Peyer's patch (tissue), 4 donors: ENCODE results near the gene OR6B3. TPM values are rescaled to one million over a fixed set of nuclear protein-coding genes. Genes with fewer than 3 reads are reported as not detected.

ENCODE experiments used
- DNase-seq, 3 donors: peaks; one replicate each; pipeline ENCODE4 v3.0.0-alpha.2; 2017 to 2019
- H3K27ac ChIP-seq, 4 donors: fragments of 200-600 bp; sonication (generic); one replicate each; pipeline ENCODE4 v1.5.1; 2016 to 2019
- H3K27me3 ChIP-seq, 2 donors: fragments of 200-600 bp; sonication (generic); one replicate each; pipeline ENCODE4 v1.5.1; 2019
- H3K36me3 ChIP-seq, 3 donors: fragments of 200-600 bp; sonication (generic); one replicate each; pipeline ENCODE4 v1.5.1; 2016 to 2019
- H3K4me1 ChIP-seq, 4 donors: fragments of 200-600 bp; sonication (generic); one replicate each; pipeline ENCODE4 v1.5.1; 2016 to 2019
- H3K4me3 ChIP-seq, 4 donors: fragments of 200-600 bp; sonication (generic); 1 replicate in 3 of 4; 2 replicates in 1 of 4; pipeline ENCODE4 v1.5.1; 2016 to 2019; ENCODE audit warnings: mild to moderate bottlenecking in 1 of 4
- H3K9me3 ChIP-seq, 4 donors: fragments of 200-600 bp; sonication (generic); one replicate each; pipeline ENCODE4 v1.5.1; 2016 to 2019; ENCODE audit warnings: mild to moderate bottlenecking in 1 of 4
- CTCF ChIP-seq, 6 experiments: fragments of 450-650 bp in 4 of 6; fragments of 200-600 bp in 2 of 6; sonication (generic) in 1 of 6; IDR thresholded peaks; one replicate each; pipeline ENCODE4 v1.5.1; 2017 to 2019; ENCODE audit warnings: antibody characterized with exemption in 6 of 6, mild to moderate bottlenecking in 3 of 6, moderate library complexity in 1 of 6
- POLR2A ChIP-seq, 2 donors: fragments of 450-650 bp; IDR thresholded peaks; one replicate each; pipeline ENCODE4 v1.5.1; 2017; ENCODE audit warnings: antibody characterized with exemption in 2 of 2, mild to moderate bottlenecking in 2 of 2, moderate library complexity in 2 of 2
- total RNA-seq, 4 donors: library from RNA; depleted of rRNA; stranded (reverse); fragments of >200 nt; gene quantifications; one replicate each; pipeline ENCODE4 v1.1.0, GENCODE V29; 2016

Gene OR6B3
- total RNA-seq, 4 donors from 2014 or later: not detected

- no peak for TF ChIP-seq POLR2A (IDR thresholded peaks at IDR 0.05)
- no peak for TF ChIP-seq CTCF (IDR thresholded peaks at IDR 0.05)
- Histone ChIP-seq H3K4me3 (no peak overlapping the region), H3K9me3 (no peaks in the 10 kb centered on the region), H3K27me3 (no peaks in the 10 kb centered on the region), H3K27ac (no peak overlapping the region), H3K36me3 (no peaks in the 10 kb centered on the region), H3K4me1 (no peaks in the 10 kb centered on the region)
- no peak for DNase-seq
These were observed 20.7 kb downstream of the OR6B3 start for GRCh38 chr2:240032406-240033329.

GRCh38 chr2:240030379-240031094 is 22.8 kb downstream of the OR6B3 start, which contains the start of gene OR6B2:
Gene OR6B2 (minus strand): TSS chr2:240030429. CDS start chr2:240030429, 0 bp downstream.
- no peak within 1 kb of the TSS for H3K4me3 ChIP-seq
- no peaks in the 10 kb centered on the region for H3K4me1 ChIP-seq
- H3K27ac ChIP-seq: no peak within 1 kb of the TSS
- TF ChIP-seq CTCF (IDR thresholded peaks at IDR 0.05): no peak
- TF ChIP-seq POLR2A (IDR thresholded peaks at IDR 0.05): no peak
- H3K36me3 ChIP-seq: no peaks in the 10 kb centered on the region
- no peak for DNase-seq
- H3K27me3 ChIP-seq: no peaks in the 10 kb centered on the region
- H3K9me3 ChIP-seq: no peaks in the 10 kb centered on the region

- H3K4me3 ChIP-seq: peak overlapping the region; percentile 79 to 100 (median 92)
- peak in 2 of 3 donors; percentile 52 to 61 for DNase-seq
- no peak for TF ChIP-seq CTCF (IDR thresholded peaks at IDR 0.05)
- no peaks in the 10 kb centered on the region for H3K27me3 ChIP-seq
- peaks cover 0 to 18% (median 0%) of the 10 kb centered on the region in 3 donors for H3K36me3 ChIP-seq
- peak overlapping the region; percentile 91 to 99 (median 97) for H3K27ac ChIP-seq
- peaks cover 0 to 21% (median 4%) of the 10 kb centered on the region in 4 donors for H3K4me1 ChIP-seq
- no peaks in the 10 kb centered on the region for H3K9me3 ChIP-seq
These were observed 28.6 kb downstream of the OR6B3 start for GRCh38 chr2:240024766-240025165.

GRCh38 chr2:240023792-240024191 is 29.5 kb downstream of the OR6B3 start:
- TF ChIP-seq CTCF (IDR thresholded peaks at IDR 0.05) (no peak), POLR2A (IDR thresholded peaks at IDR 0.05) (no peak)
- H3K4me1 ChIP-seq: peaks cover 0 to 21% (median 4%) of the 10 kb centered on the region in 4 donors
- no peaks in the 10 kb centered on the region for H3K27me3 ChIP-seq
- no peaks in the 10 kb centered on the region for H3K9me3 ChIP-seq
- no peak for DNase-seq
- peaks cover 0 to 24% (median 0%) of the 10 kb centered on the region in 3 donors for H3K36me3 ChIP-seq
- peak overlapping the region in 2 of 4 donors; percentile 79 to 100 for H3K4me3 ChIP-seq
- H3K27ac ChIP-seq: no peak overlapping the region

- no peaks in the 10 kb centered on the region for H3K27me3 ChIP-seq
- H3K36me3 ChIP-seq: peaks cover 0 to 45% (median 0%) of the 10 kb centered on the region in 3 donors
- peak; percentile 62 to 86 (median 80) for DNase-seq
- H3K27ac ChIP-seq: no peak overlapping the region
- peaks cover 0 to 21% (median 4%) of the 10 kb centered on the region in 4 donors for H3K4me1 ChIP-seq
- H3K4me3 ChIP-seq: no peak overlapping the region
- no peaks in the 10 kb centered on the region for H3K9me3 ChIP-seq
- TF ChIP-seq CTCF (IDR thresholded peaks at IDR 0.05): peak in 5 of 6 experiments; percentile 37 to 66 (median 58)
- no peak for TF ChIP-seq POLR2A (IDR thresholded peaks at IDR 0.05)
These were observed 31.7 kb downstream of the OR6B3 start for GRCh38 chr2:240021488-240022104.
